Measurements from ENCODE around the gene C1QL4.
"Not testable (repeated sequence)": the region's sequence is repeated elsewhere in the genome, so short reads cannot be mapped to it uniquely, and the experiment has no call there.

The C1QL4 gene

DNA sequence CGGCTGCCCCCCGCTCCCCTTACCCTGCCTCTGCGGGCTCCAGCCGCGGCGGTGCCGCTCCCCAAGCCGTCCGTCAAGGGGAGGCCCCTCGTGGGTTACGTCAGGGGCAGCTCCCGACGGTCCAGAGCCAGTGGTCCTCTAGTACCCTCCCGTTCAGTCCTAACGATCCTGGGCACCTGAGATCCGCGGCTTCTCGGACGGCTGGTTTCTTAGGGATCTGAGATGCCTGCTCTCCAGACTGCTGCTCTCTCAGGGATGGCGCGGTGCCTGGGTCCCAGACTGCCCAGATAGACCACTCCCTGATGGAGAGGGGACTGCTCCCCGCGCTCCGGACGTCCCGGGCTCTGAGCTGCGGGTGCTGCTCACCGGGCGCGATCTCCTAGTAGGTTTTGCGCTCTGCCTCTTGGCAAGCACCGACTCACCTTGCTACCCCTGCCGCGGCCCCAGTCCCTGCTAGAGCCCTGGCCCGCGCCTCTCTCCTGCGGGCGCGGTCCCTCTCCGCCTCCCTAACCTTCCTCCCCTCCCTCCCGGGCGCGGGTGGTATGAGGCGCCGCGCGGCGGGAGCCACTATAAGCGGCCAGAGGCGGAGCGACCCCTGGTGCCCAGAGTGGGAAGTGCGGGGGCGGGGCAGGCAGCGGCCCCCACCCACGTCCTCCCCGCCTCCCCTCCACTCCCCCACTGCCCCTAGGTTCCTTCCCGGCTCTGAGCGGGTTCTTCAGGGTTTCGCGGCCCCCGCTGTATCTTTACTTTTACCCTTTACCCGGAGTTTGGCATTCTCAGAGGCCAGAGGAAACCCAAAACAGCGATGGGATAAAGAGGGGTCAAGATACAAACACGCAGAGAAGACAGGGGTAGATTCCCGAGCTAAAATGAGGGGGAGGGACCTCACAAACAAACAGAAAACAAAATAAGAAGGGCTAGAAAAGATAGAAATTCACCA lies at the start of gene C1QL4:
Gene C1QL4 (minus strand): TSS at position 544 of the 940 bp plus-strand sequence. CDS start 711 bp downstream, outside the sequence.
- DNase-seq: peak; percentile 81

GRCh38 chr12:49380184-49380583 lies 43.2 kb upstream of the C1QL4 start:
- not testable (repeated sequence) for DNase-seq

- no peak for DNase-seq
Measured at GRCh38 chr12:49377386-49377785, 40.4 kb upstream of the C1QL4 start.

GRCh38 chr12:49375406-49375805 lies 38.4 kb upstream of the C1QL4 start:
- no peak for DNase-seq

DNA sequence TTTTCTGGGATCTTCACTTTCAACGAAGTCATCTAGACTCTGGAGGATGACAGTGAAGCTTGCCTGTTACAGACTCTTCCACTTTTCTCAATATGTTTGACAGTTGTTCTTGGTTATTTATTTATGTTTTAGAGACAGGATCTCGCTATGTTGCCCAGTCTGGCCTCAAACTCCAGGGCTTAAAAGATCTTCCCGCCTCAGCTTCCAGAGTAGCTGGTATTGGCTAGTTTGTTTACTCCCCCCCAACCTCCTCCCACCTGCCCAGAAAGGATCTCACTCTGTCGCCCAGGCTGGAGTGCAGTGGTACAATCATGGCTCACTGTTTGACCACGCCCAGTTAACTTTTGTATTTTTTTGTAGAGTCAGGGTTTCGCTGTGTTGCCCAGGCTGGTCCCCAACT lies 33.6 kb upstream of the C1QL4 start:
- DNase-seq: no peak

DNA sequence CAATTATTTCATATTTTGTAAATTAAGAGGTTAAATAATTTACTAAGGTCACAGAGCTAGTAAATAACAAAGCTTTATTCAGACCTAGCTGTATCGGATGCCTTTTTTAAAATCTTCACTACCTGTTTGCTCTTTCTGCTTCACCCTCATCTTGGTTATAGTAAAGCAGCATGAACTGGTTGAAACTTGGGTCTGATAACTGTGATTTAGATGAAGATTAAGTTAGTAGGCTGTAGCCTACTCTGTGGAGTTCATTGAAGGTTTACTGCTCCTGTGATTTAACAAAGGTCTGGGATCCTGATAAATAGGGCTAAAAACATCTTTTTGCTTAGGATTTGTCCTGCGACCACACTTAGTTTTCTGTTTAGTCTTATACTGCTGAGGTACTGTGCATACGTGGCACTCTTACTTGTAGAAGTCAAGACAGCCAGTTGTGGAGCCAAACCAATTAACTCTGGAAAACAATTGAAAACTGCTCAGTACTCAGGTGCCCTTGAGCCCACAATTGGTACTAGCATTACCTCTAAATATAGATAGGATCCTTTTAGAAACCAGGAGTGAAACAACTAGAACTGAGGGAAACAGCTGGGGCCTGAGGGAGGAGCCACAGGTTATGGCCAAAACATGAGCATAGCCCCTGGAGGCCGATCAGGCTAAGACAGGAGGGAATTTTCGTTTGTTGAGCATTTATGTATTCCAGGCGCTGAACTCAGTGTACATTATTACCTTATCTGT lies 32.6 kb upstream of the C1QL4 start:
- DNase-seq: no peak

GRCh38 chr12:49368240-49368600 lies 31.2 kb upstream of the C1QL4 start:
- no peak for DNase-seq

DNA sequence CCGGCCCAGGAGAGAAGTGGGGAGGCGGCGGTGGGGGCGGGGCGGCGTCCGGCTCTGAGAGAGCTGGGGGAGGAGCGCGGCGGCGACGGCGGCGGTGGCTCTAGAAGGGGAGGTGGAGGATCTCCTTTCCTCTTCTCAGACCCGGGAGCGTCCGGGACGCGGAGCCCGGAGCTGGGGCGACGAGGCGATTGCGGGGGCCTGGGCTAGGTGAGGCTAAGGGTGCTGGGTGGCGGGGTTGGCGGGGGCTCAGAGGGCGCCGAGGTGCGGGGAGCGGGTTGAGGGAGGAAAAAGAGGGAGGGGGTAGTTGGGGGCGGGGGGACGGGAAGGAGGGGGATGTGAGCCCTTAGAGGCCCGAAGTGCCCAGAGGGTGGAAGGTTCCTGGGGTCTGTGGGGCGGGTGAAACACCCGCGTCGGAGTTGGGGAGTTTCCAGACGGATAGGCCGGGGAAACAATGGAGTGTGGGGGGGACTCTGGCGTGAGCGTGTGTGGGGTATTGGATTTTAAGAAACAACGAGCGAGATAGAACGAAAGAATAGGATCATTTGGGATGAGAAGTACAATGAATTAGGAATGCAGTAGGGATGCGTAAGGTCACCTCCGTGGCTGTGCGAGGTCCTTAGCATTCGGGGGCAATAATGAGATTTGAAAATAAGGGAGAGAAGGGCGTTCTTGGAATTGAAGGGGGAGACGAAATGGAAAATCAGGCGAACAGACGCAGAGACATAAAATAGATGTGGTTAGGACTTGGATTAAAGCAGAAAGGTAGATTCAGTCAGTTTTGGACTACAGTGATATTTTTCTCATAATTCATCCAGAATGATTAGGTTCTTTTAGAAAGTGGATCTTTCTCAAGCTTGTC lies 30.6 kb upstream of the C1QL4 start, which contains the start of gene SPATS2:
Gene SPATS2 (plus strand): TSS at position 82 of the 859 bp plus-strand sequence. CDS start 93,551 bp downstream, outside the sequence.
- peak; percentile 28 for DNase-seq

DNA sequence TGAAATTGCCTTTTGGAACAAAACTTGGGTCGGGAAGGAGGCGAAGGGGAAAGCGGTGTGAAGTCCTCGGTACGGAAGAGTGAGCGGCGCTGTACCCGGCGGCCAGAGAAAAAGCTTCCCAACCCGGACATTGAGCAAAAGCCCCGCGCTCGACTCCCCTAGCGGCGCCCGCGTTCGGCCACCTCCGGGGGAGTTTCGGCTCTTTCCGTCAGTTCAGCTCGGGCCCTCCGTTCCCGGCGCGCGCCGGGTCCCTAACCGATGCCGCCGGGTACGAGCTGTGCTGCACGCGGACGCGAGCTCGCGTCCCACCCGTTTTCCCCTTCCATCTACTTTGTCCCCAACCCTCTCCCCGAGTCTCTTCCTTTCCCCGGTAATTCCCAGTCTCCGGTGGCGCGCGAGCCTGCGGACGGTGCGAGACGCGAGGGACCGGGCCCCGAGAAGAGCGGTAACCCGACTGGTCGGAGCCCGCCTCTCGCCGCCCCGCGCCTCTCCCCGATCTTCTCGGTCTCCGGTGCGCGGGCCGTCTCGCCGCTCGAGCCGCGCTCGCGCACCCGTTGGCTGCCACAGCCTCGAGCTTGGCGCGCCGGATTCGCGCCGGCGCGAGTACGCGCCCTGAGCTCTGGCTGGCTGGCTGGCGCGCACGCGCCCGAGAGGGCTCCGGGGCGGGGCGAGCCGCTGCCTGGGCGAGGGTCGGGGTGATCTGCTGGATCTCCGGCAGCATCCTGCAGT lies 29.8 kb upstream of the C1QL4 start:
- peak; percentile 88 for DNase-seq

- DNase-seq: no peak
Measured at GRCh38 chr12:49366096-49366651, 29.2 kb upstream of the C1QL4 start.

GRCh38 chr12:49365542-49365941 lies 28.6 kb upstream of the C1QL4 start:
- DNase-seq: no peak

DNA sequence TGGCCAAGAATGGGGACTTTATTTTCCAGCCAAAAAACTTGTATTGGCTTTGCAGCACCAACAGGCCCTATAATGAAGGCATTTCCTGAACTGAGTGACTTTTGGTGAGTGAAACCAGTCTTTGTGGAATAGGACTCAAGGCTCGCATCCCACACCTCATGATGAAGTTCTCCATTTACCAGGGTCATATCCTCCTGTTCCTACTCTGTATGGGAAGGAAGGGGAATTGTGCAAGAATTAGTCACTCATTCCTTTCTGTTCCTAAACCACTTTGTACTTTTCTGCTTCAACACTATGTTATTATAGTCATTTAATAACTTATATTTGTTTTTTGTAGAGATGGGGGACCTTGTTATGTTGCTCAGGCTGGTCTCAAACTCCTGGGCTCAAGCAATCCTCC lies 28.0 kb upstream of the C1QL4 start:
- no peak for DNase-seq

- DNase-seq: no peak
Measured at GRCh38 chr12:49362077-49362476, 25.1 kb upstream of the C1QL4 start.

GRCh38 chr12:49359671-49360070 lies 22.7 kb upstream of the C1QL4 start:
- no peak for DNase-seq

DNA sequence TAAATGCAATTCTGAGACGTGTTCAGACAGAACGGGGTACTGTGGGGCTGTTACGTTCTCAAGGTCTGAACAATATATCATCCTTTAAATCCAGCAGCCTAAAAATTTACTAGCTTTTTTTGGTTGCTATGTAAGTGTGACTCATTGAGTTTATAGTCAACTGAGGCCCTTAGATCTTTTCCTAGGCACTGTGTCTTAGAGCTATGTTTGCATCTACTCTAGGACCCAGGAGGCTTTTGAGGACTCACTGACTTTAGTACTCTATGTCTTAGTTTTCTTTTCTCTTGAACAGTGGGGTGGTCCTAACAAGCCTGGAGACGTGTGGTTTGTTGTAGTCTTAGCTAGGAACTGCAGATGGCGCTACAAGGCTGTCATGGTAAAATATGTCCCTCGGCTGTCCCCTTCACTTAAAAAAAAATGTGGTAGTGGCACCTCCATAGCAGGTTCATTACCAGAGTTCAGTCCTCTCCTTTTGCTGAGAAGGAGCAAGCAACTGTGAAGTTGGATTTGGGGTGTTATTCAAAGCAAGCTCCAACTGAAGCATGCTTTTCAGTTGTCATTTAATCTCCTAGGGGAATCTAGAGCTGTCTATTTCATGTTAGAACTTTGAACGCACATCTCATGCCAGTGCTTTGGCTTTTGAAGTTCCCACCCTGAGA lies 21.6 kb upstream of the C1QL4 start:
- DNase-seq: peak; percentile 60

DNA sequence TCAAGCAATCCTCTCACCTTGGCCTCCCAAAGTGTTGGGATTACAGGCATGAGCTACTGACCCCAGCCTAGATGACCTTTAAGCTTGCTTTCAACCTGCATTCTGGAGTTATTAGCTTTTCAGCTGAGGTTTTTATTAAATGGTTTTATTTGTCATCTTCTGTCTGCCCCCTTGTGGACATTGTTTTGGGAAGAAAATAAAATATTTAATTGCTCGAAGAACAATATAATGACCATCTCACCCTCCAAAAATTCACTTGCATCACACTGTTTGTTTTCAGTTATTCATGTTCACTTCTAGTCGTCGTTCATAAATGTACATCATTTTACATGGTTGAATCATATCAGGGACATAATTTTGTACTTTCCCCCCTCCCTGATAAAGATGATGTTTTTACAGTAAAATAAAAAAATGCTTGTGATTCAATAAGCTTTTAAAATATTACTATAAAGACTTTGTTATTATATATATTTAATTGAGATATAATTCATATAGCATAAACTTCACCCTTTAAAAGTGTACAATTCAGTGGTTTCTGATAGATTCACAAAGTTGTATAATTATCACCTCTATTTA lies 20.2 kb upstream of the C1QL4 start:
- no peak for DNase-seq

DNA sequence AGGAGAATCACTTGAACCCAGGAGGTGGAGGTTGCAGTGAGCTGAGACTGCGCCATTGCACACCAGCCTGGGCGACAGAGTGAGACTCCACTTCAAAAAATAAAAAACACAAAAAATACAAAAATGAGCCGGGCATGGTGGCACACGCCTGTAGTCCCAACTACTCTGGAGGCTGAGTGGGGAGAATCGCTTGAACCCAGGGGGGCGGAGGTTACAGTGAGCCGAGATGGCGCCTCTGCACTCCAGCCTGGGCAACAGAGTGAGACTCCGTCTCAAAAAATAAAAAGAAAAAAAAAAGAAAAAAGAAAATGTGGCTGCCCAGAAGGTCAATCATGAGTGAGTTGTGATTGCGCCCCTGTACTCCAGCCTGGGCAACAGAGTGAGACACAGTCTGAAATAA lies 18.9 kb upstream of the C1QL4 start:
- no peak for DNase-seq

DNA sequence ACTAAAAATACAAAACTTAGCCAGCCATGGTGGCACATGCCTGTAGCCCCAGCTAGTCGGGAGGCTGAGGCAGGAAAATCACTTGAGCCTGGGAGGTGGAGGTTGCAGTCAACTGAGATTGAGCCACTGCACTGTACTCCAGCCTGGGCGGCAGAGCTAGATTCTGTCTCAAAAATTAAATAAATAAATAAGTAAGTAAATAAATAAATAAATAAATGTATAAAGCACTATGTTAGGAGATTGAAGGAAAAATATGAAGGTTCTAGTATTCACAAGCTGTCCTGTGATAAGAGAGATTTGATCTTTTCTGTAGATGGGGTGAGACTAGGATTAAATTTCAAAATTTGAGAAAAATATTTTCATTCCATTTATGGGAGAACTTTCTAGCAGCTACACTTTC lies 15.4 kb upstream of the C1QL4 start:
- DNase-seq: no peak

DNA sequence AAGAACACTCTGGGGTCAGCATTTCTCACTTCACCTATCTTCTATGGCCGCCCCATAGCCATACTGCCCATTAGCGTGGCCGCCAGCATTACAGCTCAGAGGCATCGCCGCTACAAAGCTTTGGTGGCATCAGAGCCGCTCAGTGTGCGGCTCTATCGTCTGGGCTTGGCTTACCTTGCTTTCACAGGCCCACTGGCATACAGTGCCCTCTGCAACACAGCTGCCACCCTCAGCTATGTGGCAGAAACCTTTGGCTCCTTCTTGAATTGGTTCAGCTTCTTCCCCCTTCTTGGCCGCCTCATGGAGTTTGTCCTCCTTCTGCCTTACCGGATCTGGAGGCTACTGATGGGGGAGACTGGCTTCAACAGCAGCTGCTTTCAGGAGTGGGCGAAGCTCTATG lies 12.3 kb upstream of the C1QL4 start:
- no peak for DNase-seq

GRCh38 chr12:49348781-49349180 lies 11.8 kb upstream of the C1QL4 start:
- no peak for DNase-seq

All from CD4-positive, alpha-beta T cell treated with Interferon gamma for 1 hour (primary cell).